Breast epithelium (tissue), 4 donors: ENCODE results near the gene EXO5. TPM values are rescaled to one million over a fixed set of nuclear protein-coding genes. Genes with fewer than 3 reads are reported as not detected.

Source experiments
- DNase-seq, 2 donors: peaks; one replicate each; pipeline ENCODE4 v3.0.0-alpha.2; 2019; ENCODE audit warnings: low spot score in 2 of 2
- H3K27ac ChIP-seq, 2 donors: fragments of 200-600 bp; sonication (generic) in 1 of 2; one replicate each; pipeline ENCODE4 v1.5.1; 2016 to 2019; ENCODE audit warnings: mild to moderate bottlenecking in 1 of 2
- H3K27me3 ChIP-seq, 2 donors: fragments of 200-600 bp; sonication (generic) in 1 of 2; one replicate each; pipeline versions ENCODE4 v1.5.1 to v1.6.0; 2017 to 2019; ENCODE audit warnings: control low read depth in 1 of 2, mild to moderate bottlenecking in 1 of 2
- H3K36me3 ChIP-seq: fragments of 200-600 bp; one replicate; pipeline ENCODE4 v1.5.1; 2019
- H3K4me1 ChIP-seq, 2 donors: fragments of 200-600 bp; sonication (generic); one replicate each; pipeline ENCODE4 v1.5.1; 2016 to 2019; ENCODE audit warnings: control low read depth in 1 of 2
- H3K4me3 ChIP-seq, 3 donors: fragments of 200-600 bp; sonication (generic); 1 replicate in 2 of 3; 2 replicates in 1 of 3; pipeline ENCODE4 v1.5.1; 2016 to 2019; ENCODE audit warnings: mild to moderate bottlenecking in 3 of 3, moderate library complexity in 2 of 3
- H3K9me3 ChIP-seq, 2 donors: fragments of 200-600 bp; sonication (generic) in 1 of 2; one replicate each; pipeline ENCODE4 v1.5.1; 2016 to 2019; ENCODE audit warnings: control low read depth in 1 of 2
- POLR2A ChIP-seq: fragments of 450-650 bp; IDR thresholded peaks from one replicate; pipeline ENCODE4 v1.6.1; 2016; ENCODE audit warnings: antibody characterized with exemption, mild to moderate bottlenecking, moderate library complexity
- POLR2AphosphoS5 ChIP-seq, 3 donors: sonication (generic); formaldehyde crosslinking; IDR thresholded peaks; one replicate each; pipeline ENCODE4 v1.6.1; 2017; ENCODE audit warnings: antibody characterized with exemption in 3 of 3
- intact Hi-C: fragments of 100-400 bp; cut with DNase I; formaldehyde crosslinking; loops from one replicate; pipeline ENCODE4 v1.15.1; 2023; ENCODE audit warnings: low total_unique reads
- total RNA-seq, 3 donors: library from RNA; depleted of rRNA; stranded (reverse); fragments of >200 nt; gene quantifications; one replicate each; pipeline ENCODE4 v1.1.0, GENCODE V29; 2016
- TF ChIP-seq, protein P1 (sequence below), 3 donors: fragments of 450-650 bp; IDR thresholded peaks; one replicate each; pipeline ENCODE4 v1.5.1; 2016 to 2017; ENCODE audit warnings: antibody characterized with exemption in 3 of 3, mild to moderate bottlenecking in 3 of 3, moderate library complexity in 3 of 3

EXO5 gene, protein sequence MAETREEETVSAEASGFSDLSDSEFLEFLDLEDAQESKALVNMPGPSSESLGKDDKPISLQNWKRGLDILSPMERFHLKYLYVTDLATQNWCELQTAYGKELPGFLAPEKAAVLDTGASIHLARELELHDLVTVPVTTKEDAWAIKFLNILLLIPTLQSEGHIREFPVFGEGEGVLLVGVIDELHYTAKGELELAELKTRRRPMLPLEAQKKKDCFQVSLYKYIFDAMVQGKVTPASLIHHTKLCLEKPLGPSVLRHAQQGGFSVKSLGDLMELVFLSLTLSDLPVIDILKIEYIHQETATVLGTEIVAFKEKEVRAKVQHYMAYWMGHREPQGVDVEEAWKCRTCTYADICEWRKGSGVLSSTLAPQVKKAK
- 10 to 100 TPM in 2 of 3 donors, 1 to 10 TPM in 1; 5.6 to 16.7 (median 11.5) TPM for total RNA-seq

DNA sequence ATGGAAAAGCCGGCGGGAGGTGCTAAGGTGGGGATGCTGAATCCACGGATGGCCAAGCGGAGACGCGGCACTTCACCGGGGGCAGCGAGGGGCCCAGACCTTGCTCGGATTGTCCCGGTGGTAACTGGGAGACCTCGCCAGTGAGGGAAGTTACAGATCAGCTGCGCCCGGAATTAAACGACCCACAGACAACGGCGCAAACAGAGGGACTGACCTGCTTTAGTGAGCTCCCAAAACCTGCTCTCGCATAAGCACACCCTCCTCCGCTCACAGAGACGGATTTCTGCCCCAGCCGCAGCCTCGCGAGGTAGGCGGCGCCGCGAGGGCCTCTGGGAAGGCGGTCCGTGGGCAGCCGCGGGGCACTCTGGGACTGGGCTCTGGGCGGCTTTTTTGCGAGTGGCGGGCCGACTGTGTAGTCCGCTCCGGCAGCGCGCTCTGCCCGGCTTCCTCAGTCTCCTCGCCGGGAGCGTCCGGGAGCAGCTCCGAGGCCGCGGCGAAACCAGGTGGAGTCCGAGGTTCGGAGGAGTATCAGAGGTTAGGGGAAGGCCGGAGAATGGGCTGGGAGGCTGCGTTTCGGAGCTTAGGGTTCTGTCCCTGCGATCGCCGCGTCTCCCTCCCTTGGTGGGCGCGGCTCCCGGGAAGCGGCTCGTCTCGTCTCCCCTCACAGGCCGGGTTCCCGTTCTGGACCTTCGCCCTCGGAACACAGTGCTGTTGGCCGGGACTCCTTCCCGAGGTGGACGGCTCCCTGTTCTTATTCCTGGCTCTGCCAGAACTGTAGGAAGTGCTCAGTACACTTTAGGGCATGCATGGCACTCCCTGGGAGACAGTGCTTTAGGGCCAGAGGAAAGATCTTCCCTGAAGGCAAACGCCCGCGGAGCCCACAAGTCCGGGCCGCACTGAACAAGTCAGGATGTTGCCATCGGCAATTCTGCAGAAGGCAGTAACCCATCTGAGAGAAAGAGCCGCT is at the start of gene EXO5:
Gene EXO5, plus strand, starts transcription at position 393 of the 967 bp plus-strand sequence. CDS start 5,778 bp downstream, outside the sequence.
- H3K27ac ChIP-seq: peak within 1 kb of the TSS; percentile 73 to 75
- intact Hi-C loops: no loop called here
- TF ChIP-seq POLR2AphosphoS5 (IDR thresholded peaks at IDR 0.05): no peak
- no peak for TF ChIP-seq POLR2A
- TF ChIP-seq, protein P1, sequence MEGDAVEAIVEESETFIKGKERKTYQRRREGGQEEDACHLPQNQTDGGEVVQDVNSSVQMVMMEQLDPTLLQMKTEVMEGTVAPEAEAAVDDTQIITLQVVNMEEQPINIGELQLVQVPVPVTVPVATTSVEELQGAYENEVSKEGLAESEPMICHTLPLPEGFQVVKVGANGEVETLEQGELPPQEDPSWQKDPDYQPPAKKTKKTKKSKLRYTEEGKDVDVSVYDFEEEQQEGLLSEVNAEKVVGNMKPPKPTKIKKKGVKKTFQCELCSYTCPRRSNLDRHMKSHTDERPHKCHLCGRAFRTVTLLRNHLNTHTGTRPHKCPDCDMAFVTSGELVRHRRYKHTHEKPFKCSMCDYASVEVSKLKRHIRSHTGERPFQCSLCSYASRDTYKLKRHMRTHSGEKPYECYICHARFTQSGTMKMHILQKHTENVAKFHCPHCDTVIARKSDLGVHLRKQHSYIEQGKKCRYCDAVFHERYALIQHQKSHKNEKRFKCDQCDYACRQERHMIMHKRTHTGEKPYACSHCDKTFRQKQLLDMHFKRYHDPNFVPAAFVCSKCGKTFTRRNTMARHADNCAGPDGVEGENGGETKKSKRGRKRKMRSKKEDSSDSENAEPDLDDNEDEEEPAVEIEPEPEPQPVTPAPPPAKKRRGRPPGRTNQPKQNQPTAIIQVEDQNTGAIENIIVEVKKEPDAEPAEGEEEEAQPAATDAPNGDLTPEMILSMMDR (IDR thresholded peaks at IDR 0.05): no peak
- peaks cover 12 to 21% of the 10 kb centered on the region in 2 donors for H3K9me3 ChIP-seq
- H3K36me3 ChIP-seq: no peaks in the 10 kb centered on the region
- peak; percentile 48 to 82 for DNase-seq
- H3K27me3 ChIP-seq: no peaks in the 10 kb centered on the region
- H3K4me3 ChIP-seq: peak within 1 kb of the TSS; percentile 69 to 84 (median 80)
- H3K4me1 ChIP-seq: peaks cover 0 to 6% of the 10 kb centered on the region in 2 donors

DNA sequence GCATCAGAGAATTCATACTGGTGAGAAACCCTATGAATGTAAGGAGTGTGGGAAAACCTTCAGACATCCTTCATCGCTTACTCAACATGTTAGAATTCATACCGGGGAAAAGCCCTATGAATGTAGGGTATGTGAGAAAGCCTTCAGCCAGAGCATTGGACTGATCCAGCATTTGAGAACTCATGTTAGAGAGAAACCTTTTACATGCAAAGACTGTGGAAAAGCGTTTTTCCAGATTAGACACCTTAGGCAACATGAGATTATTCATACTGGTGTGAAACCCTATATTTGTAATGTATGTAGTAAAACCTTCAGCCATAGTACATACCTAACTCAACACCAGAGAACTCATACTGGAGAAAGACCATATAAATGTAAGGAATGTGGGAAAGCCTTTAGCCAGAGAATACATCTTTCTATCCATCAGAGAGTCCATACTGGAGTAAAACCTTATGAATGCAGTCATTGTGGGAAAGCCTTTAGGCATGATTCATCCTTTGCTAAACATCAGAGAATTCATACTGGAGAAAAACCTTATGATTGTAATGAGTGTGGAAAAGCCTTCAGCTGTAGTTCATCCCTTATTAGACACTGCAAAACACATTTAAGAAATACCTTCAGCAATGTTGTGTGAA is 45.5 kb upstream of the EXO5 start:
- intact Hi-C loops: no loop called here
- Histone ChIP-seq H3K27ac (no peak overlapping the region), H3K9me3 (peaks cover 90 to 100% of the 10 kb centered on the region in 2 donors), H3K27me3 (no peaks in the 10 kb centered on the region), H3K4me3 (no peak overlapping the region), H3K36me3 (peaks cover 5% of the 10 kb centered on the region), H3K4me1 (no peaks in the 10 kb centered on the region)
- no peak for TF ChIP-seq POLR2AphosphoS5 (IDR thresholded peaks at IDR 0.05)
- TF ChIP-seq, protein P1 (IDR thresholded peaks at IDR 0.05): no peak
- TF ChIP-seq POLR2A: no peak
- no peak for DNase-seq

DNA sequence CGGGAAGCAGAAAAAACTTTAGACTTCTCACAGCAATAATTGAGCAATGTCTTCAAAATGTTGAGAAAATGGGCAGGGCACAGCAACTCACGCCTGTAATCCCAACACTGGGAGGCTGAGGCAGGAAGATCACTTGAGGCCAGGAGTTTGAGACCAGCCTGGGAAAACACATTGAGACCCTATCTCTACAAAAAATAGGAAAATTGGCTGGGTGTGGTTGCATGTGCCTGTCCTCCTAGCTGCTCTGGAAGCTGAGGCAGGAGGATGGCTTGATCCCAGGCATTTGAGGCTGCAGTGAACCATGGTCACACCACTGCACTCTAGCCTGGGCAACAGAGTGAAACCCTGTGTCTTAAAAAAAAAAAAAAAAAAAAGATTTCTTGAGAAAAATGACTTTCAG is 39.2 kb upstream of the EXO5 start:
- Histone ChIP-seq H3K36me3 (no peaks in the 10 kb centered on the region), H3K9me3 (peaks cover 57 to 80% of the 10 kb centered on the region in 2 donors), H3K27ac (no peak overlapping the region), H3K4me1 (no peaks in the 10 kb centered on the region), H3K27me3 (no peaks in the 10 kb centered on the region), H3K4me3 (no peak overlapping the region)
- TF ChIP-seq POLR2A (no peak), POLR2AphosphoS5 (IDR thresholded peaks at IDR 0.05) (no peak)
- TF ChIP-seq, protein P1 (IDR thresholded peaks at IDR 0.05): no peak
- DNase-seq: no peak
- intact Hi-C loops: no loop called here

DNA sequence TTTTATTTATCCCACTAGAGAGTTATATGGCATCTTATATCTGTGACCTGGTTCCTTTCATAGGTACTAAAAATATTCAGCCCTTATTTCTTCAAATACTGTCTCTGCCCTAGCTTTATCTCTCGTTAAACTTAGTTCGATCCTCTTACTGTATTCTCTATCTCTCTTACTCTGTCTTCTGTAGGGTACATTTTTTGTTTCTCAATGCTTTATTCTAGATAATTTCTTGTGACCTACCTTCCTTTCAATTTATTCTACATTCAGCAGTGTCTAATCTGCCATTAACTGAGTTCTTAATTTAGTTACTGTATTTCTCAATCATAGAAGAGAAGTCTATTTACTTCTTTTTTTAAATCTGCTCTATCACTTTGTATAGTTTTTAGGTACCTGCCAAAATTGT is 33.3 kb upstream of the EXO5 start:
- no peak overlapping the region for H3K27ac ChIP-seq
- TF ChIP-seq, protein P1 (IDR thresholded peaks at IDR 0.05): no peak
- no peak for TF ChIP-seq POLR2A
- no peak for TF ChIP-seq POLR2AphosphoS5 (IDR thresholded peaks at IDR 0.05)
- DNase-seq: no peak
- peaks cover 0 to 3% of the 10 kb centered on the region in 2 donors for H3K4me1 ChIP-seq
- H3K4me3 ChIP-seq: no peak overlapping the region
- H3K27me3 ChIP-seq: no peaks in the 10 kb centered on the region
- H3K9me3 ChIP-seq: peaks cover 21 to 34% of the 10 kb centered on the region in 2 donors
- intact Hi-C loops: no loop called here
- no peaks in the 10 kb centered on the region for H3K36me3 ChIP-seq
